GM12878 (cell line): ENCODE results near the gene HLA-B. TPM values are rescaled to one million over a fixed set of nuclear protein-coding genes. Genes with fewer than 3 reads are reported as not detected.

Source experiments
- ATAC-seq: fragments of 200-7000 bp; cut with Tn5 transposase; 3 replicates; pipeline ENCODE4 v1.9.1; 2020; ENCODE audit warnings: mild to moderate bottlenecking, moderate library complexity
- BruUV-seq: library from RNA; stranded (reverse); fragments of 400-500 nt; replicated peaks from 2 replicates; lab custom pipeline; 2021; lab: Mats Ljungman, UMichigan
- CTCF ChIA-PET: fragments of 300-600 bp; sonication (Branson Sonifier 250); formaldehyde crosslinking; extraction: SDS; loops from one replicate; lab custom pipeline; 2021; ENCODE audit warnings: inconsistent platforms; lab: Yijun Ruan, JAX
- POLR2A ChIA-PET: fragments of 350-600 bp; formaldehyde crosslinking; extraction: SDS; loops from one replicate; lab custom pipeline; 2021; ENCODE audit warnings: inconsistent platforms; lab: Charles Lee
- RAD21 ChIA-PET: fragments of 300-600 bp; sonication (Branson Sonifier 250); formaldehyde crosslinking; loops from one replicate; lab custom pipeline; 2023; ENCODE audit warnings: antibody characterized with exemption; ENCODE audit not compliant: unreplicated experiment; lab: Charles Lee
- SMC1A ChIA-PET: fragments of 300-600 bp; sonication (Branson Sonifier 250); formaldehyde crosslinking; loops from one replicate; lab custom pipeline; 2023; ENCODE audit not compliant: unreplicated experiment, uncharacterized antibody; lab: Charles Lee
- DNase-seq: peaks from one replicate; pipeline ENCODE4 v3.0.0-alpha.2; 2011; ENCODE audit warnings: low read depth, low spot score
- FAIRE-seq: peaks from 3 replicates; lab custom pipeline; 2011; peaks lifted over from hg19 to GRCh38; lab: Jason Lieb, UNC
- H2AFZ ChIP-seq: 2 replicates; pipeline ENCODE4 v1.6.0; 2011; ENCODE audit warnings: low read depth, low read length, control low read depth; ENCODE audit not compliant: control insufficient read depth
- H3K27ac ChIP-seq: 2 replicates; pipeline ENCODE4 v1.5.1; 2011; ENCODE audit warnings: control low read depth; ENCODE audit not compliant: control insufficient read depth, insufficient read depth
- H3K27me3 ChIP-seq, 2 experiments: replicated peaks in 1 of 2; 2 replicates each; pipeline versions ENCODE4 v1.6.0 to v1.6.1; 2011; ENCODE audit warnings: low read length in 1 of 2; ENCODE audit not compliant: control insufficient read depth in 2 of 2, insufficient read depth in 2 of 2
- H3K36me3 ChIP-seq, 2 experiments: 2 replicates each; pipeline ENCODE4 v1.5.1; 2011; ENCODE audit warnings: low read length in 1 of 2; ENCODE audit not compliant: control insufficient read depth in 2 of 2, insufficient read depth in 2 of 2
- H3K4me1 ChIP-seq: 2 replicates; pipeline ENCODE4 v1.6.1; 2011; ENCODE audit warnings: mild to moderate bottlenecking, low read length, moderate library complexity, mixed read lengths; ENCODE audit not compliant: control insufficient read depth, insufficient read depth
- H3K4me2 ChIP-seq: 2 replicates; pipeline ENCODE4 v1.6.0; 2011; ENCODE audit warnings: control low read depth; ENCODE audit not compliant: control insufficient read depth, insufficient read depth
- H3K4me3 ChIP-seq: fragments of 200-600 bp; sonication (generic); 2 replicates; pipeline ENCODE4 v1.5.1; 2016
- H3K79me2 ChIP-seq: 2 replicates; pipeline ENCODE4 v1.6.0; 2011; ENCODE audit warnings: low read length; ENCODE audit not compliant: control insufficient read depth, insufficient read depth
- H3K9ac ChIP-seq: 2 replicates; pipeline ENCODE4 v1.8.0; 2011; ENCODE audit warnings: low read length, control low read depth, mixed read lengths; ENCODE audit not compliant: control insufficient read depth, insufficient read depth
- H3K9me3 ChIP-seq: replicated peaks from 3 replicates; pipeline ENCODE4 v1.5.1; 2011; ENCODE audit warnings: mild to moderate bottlenecking, low read length; ENCODE audit not compliant: control insufficient read depth, insufficient read depth
- H4K20me1 ChIP-seq: 2 replicates; pipeline ENCODE4 v1.6.0; 2011; ENCODE audit not compliant: control insufficient read depth, insufficient read depth
- ATF2 ChIP-seq: IDR thresholded peaks from 2 replicates; pipeline ENCODE4 v1.6.1; 2012; ENCODE audit warnings: low read length, inconsistent platforms
- CREM ChIP-seq: IDR thresholded peaks from 2 replicates; pipeline ENCODE4 v1.6.1; 2014; ENCODE audit warnings: antibody characterized with exemption, low read depth
- ETV6 ChIP-seq, 2 experiments: fragments of 450-650 bp in 1 of 2; IDR thresholded peaks in 1 of 2; conservative IDR thresholded peaks in 1 of 2; 2 replicates each; pipeline ENCODE4 v1.6.1; 2014; ENCODE audit warnings: antibody characterized with exemption in 1 of 2, borderline replicate concordance in 1 of 2, low read depth in 1 of 2, mild to moderate bottlenecking in 1 of 2, moderate library complexity in 1 of 2
- FOXK2 ChIP-seq: fragments of 450-650 bp; IDR thresholded peaks from 2 replicates; pipeline ENCODE4 v1.6.1; 2017; ENCODE audit warnings: mild to moderate bottlenecking, moderate library complexity
- GATAD2B ChIP-seq: fragments of 450-650 bp; conservative IDR thresholded peaks from 2 replicates; pipeline ENCODE4 v1.6.1; 2017; ENCODE audit warnings: low read depth, mild to moderate bottlenecking, moderate library complexity
- HDAC6 ChIP-seq: fragments of 200-600 bp; sonication (generic); IDR thresholded peaks from one replicate; pipeline ENCODE4 v1.8.0; 2017; ENCODE audit warnings: antibody characterized with exemption; ENCODE audit not compliant: unreplicated experiment
- KDM1A ChIP-seq: fragments of 200-600 bp; sonication (generic); IDR thresholded peaks from 2 replicates; pipeline ENCODE4 v1.6.1; 2016; ENCODE audit warnings: borderline replicate concordance
- MEF2B ChIP-seq: fragments of 450-650 bp; IDR thresholded peaks from 2 replicates; pipeline ENCODE4 v1.6.1; 2018; ENCODE audit warnings: mild to moderate bottlenecking, moderate library complexity; ENCODE audit not compliant: partially characterized antibody, poor library complexity, severe bottlenecking
- NFXL1 ChIP-seq: fragments of 450-650 bp; IDR thresholded peaks from 2 replicates; pipeline ENCODE4 v1.6.1; 2017; ENCODE audit warnings: antibody characterized with exemption, mild to moderate bottlenecking, borderline replicate concordance
- PAX8 ChIP-seq: fragments of 450-650 bp; IDR thresholded peaks from 2 replicates; pipeline ENCODE4 v1.6.1; 2017; ENCODE audit warnings: mild to moderate bottlenecking, moderate library complexity
- RAD21 ChIP-seq: IDR thresholded peaks from 2 replicates; pipeline ENCODE4 v1.6.1; 2011; ENCODE audit warnings: mild to moderate bottlenecking, low read depth, low read length, moderate library complexity; ENCODE audit not compliant: insufficient read depth
- RELB ChIP-seq: fragments of 450-650 bp; IDR thresholded peaks from 2 replicates; pipeline ENCODE4 v1.6.1; 2017; ENCODE audit warnings: low read depth, mild to moderate bottlenecking, moderate library complexity
- RFX5 ChIP-seq: IDR thresholded peaks from 2 replicates; pipeline ENCODE4 v1.6.1; 2011; ENCODE audit warnings: low read depth, low read length, improper control_type of control experiment
- SMAD1 ChIP-seq: fragments of 450-650 bp; IDR thresholded peaks from 2 replicates; pipeline ENCODE4 v1.6.1; 2018; ENCODE audit warnings: mild to moderate bottlenecking, low read depth; ENCODE audit not compliant: partially characterized antibody
- SMC3 ChIP-seq: IDR thresholded peaks from 2 replicates; pipeline ENCODE4 v1.6.1; 2011; ENCODE audit warnings: low read length, improper control_type of control experiment, borderline replicate concordance
- ZNF207 ChIP-seq: fragments of 450-650 bp; IDR thresholded peaks from 2 replicates; pipeline ENCODE4 v1.6.1; 2014; ENCODE audit warnings: antibody characterized with exemption, mild to moderate bottlenecking, borderline replicate concordance
- WGBS: methylation state at CpG from one replicate; pipeline ENCODE4 v1.1.6; 2016; ENCODE audit warnings: low lambda C conversion rate; ENCODE audit not compliant: insufficient replicate concordance, insufficient coverage; ENCODE audit errors: missing lambda C conversion rate; 5-methylcytosine and 5-hydroxymethylcytosine counted together
- in situ Hi-C: fragments of 300-500 bp; cut with MboI; formaldehyde crosslinking; loops from 9 replicates; pipeline ENCODE4 v1.14.3; 2018; ENCODE audit warnings: mixed read lengths
- intact Hi-C: fragments of 100-400 bp; cut with micrococcal nuclease; formaldehyde crosslinking; loops from one replicate; pipeline ENCODE4 v1.14.2; 2022; ENCODE audit not compliant: unreplicated experiment
- polyA plus RNA-seq, 11 experiments: library from polyadenylated mRNA; depleted of rRNA in 4 of 11; unstranded in 6 of 11; stranded (reverse) in 5 of 11; fragments of >200 nt; fragmentation: Nextera tagmentation in 4 of 11; fragmentation: Illumina TruSeq in 1 of 11; extraction: Ambion mirVana in 4 of 11; extraction: Trizol in 1 of 11; gene quantifications; 1 replicate in 1 of 11; 2 replicates in 10 of 11; pipeline versions ENCODE4 v1.2.1 to v1.2.3, GENCODE V29; 2011 to 2016; ENCODE audit warnings: inconsistent platforms in 2 of 11, missing spikeins in 2 of 11, low read depth in 1 of 11
- total RNA-seq, 4 experiments: library from RNA; depleted of rRNA in 3 of 4; stranded (reverse); fragments of >200 nt in 3 of 4; fragmentation: Illumina TruSeq in 1 of 4; extraction: Trizol in 1 of 4; gene quantifications; 2 replicates each; pipeline versions ENCODE4 v1.2.1 to v1.2.3, GENCODE V29; 2013 to 2021

HLA-B gene
- total and polyA plus RNA-seq, 10 of the 15 experiments (the other 5 are each of a cell fraction or from before 2014, with no cell fraction given): 820 to 5,128 (median 3,370) TPM

GRCh38 chr6:31381666-31382065, 24.7 kb upstream of the HLA-B start:
- no TSS peak for BruUV-seq
- POLR2A ChIA-PET: no interaction called here

GRCh38 chr6:31379850-31380249, 22.9 kb upstream of the HLA-B start:
- no peak for DNase-seq
- Histone ChIP-seq H3K9ac (no peak overlapping the region), H4K20me1 (no peaks in the 10 kb centered on the region), H3K4me3 (no peak overlapping the region), H2AFZ (no peak overlapping the region), H3K4me2 (no peak overlapping the region), H3K27ac (no peak overlapping the region), H3K36me3 (no peaks in the 10 kb centered on the region), H3K27me3 (peaks cover 3% of the 10 kb centered on the region in 2 experiments; a peak in 2 of 4 replicates), H3K9me3 (no peaks in the 10 kb centered on the region), H3K79me2 (no peaks in the 10 kb centered on the region), H3K4me1 (no peaks in the 10 kb centered on the region)
- CTCF ChIA-PET: interaction anchor here (1.3 to 1.7 kb wide), 4 partner anchors 9 to 62 kb away, joined by 3 to 5 read pairs (median 4); no protein-coding TSS in a partner anchor
- in situ Hi-C loops: no loop called here
- ATAC-seq: no peak
- POLR2A ChIA-PET: interaction anchor here (1.0 kb wide), 1 partner anchor 9 kb away, joined by 3 read pairs; no protein-coding TSS in a partner anchor
- RAD21 ChIA-PET: no interaction called here
- SMC1A ChIA-PET: interaction anchor here (1.1 to 1.6 kb wide), 3 partner anchors 8 to 183 kb away, joined by 3 to 4 read pairs (median 4); no protein-coding TSS in a partner anchor
- 41% methylated on average over 10 of the region's 10 CpGs for WGBS
- FAIRE-seq: no peak
- no TSS peak for BruUV-seq
- intact Hi-C loops: no loop called here
- TF ChIP-seq ZNF207 (no peak), FOXK2 (no peak), HDAC6 (no peak), MEF2B (no peak), GATAD2B (no peak), SMC3 (no peak), ATF2 (no peak), ETV6 (conservative IDR thresholded peaks at IDR 0.05 in 1 of 2, IDR thresholded peaks at IDR 0.05 in 1 of 2; ENCODE audit: borderline replicate concordance in 1 of 2, low read depth in 1 of 2) (no peak), RFX5 (no peak), KDM1A (no peak), RAD21 (no peak), SMAD1 (no peak), RELB (no peak), PAX8 (no peak)

More at GRCh38 chr6:31381666-31382065, 24.7 kb upstream of the HLA-B start:
- 45% methylated on average over 4 of the region's 4 CpGs for WGBS
- SMC1A ChIA-PET: no interaction called here
- Histone ChIP-seq H3K4me2 (no peak overlapping the region), H3K36me3 (no peaks in the 10 kb centered on the region), H2AFZ (no peak overlapping the region), H3K9ac (no peak overlapping the region), H3K9me3 (no peaks in the 10 kb centered on the region), H4K20me1 (no peaks in the 10 kb centered on the region), H3K27ac (no peak overlapping the region), H3K27me3 (peaks cover 3% of the 10 kb centered on the region in 2 experiments; a peak in 2 of 4 replicates), H3K4me3 (no peak overlapping the region), H3K4me1 (no peaks in the 10 kb centered on the region), H3K79me2 (no peaks in the 10 kb centered on the region)
- RAD21 ChIA-PET: interaction anchor here (0.5 kb wide), 1 partner anchor 190 kb away, joined by 3 read pairs; no protein-coding TSS in a partner anchor
- TF ChIP-seq CREM: no peak
- no peak for TF ChIP-seq NFXL1
- FAIRE-seq (no peak), ATAC-seq (no peak), DNase-seq (no peak)
- CTCF ChIA-PET: interaction anchor here (0.9 to 1.7 kb wide), 3 partner anchors 14 to 61 kb away, joined by 3 to 5 read pairs (median 3); no protein-coding TSS in a partner anchor
- in situ Hi-C loops: no loop called here
- intact Hi-C loops: no loop called here
